GM18499 (cell line): ENCODE results near the gene GSS.

Experiments used
- ATAC-seq: cut with Tn5 transposase; IDR thresholded peaks from one replicate; pipeline ENCODE4 v1.9.1; 2021; ENCODE audit warnings: moderate number of reproducible peaks; ENCODE audit not compliant: insufficient read depth, unreplicated experiment

GSS gene

GRCh38 chr20:34955231-34956040, at the start of gene GSS, which contains the start of gene MYH7B:
GSS (minus strand) TSS chr20:34955806; CDS start chr20:34951852, 3,954 bp downstream.
MYH7B (plus strand) TSS chr20:34955868; CDS start chr20:34978006, 22,138 bp downstream.
- ATAC-seq, result peak; percentile 67

GRCh38 chr20:35004749-35005462, 49.3 kb upstream of the GSS start:
- ATAC-seq, result no peak

- no peak for ATAC-seq
Measured at GRCh38 chr20:35004051-35004725, 48.6 kb upstream of the GSS start.

- ATAC-seq, result no peak
Measured at GRCh38 chr20:35003211-35004031, 47.8 kb upstream of the GSS start.

GRCh38 chr20:35002426-35003210, 47.0 kb upstream of the GSS start:
- no peak for ATAC-seq

GRCh38 chr20:35001596-35002362, 46.2 kb upstream of the GSS start:
- no peak for ATAC-seq

GRCh38 chr20:35000922-35001595, 45.5 kb upstream of the GSS start:
- ATAC-seq, result no peak

- ATAC-seq, result no peak
Measured at GRCh38 chr20:35000311-35000921, 44.8 kb upstream of the GSS start.

- ATAC-seq, result no peak
Measured at GRCh38 chr20:34999782-35000181, 44.2 kb upstream of the GSS start.

- ATAC-seq, result no peak
Measured at GRCh38 chr20:34999021-34999451, 43.4 kb upstream of the GSS start.

GRCh38 chr20:34998331-34998950, 42.8 kb upstream of the GSS start:
- ATAC-seq, result no peak

- no peak for ATAC-seq
Measured at GRCh38 chr20:34997774-34998173, 42.2 kb upstream of the GSS start.

- ATAC-seq, result no peak
Measured at GRCh38 chr20:34997131-34997561, 41.5 kb upstream of the GSS start.

- ATAC-seq, result no peak
Measured at GRCh38 chr20:34996243-34997028, 40.8 kb upstream of the GSS start.

- ATAC-seq, result no peak
Measured at GRCh38 chr20:34995696-34996095, 40.1 kb upstream of the GSS start.

- ATAC-seq, result no peak
Measured at GRCh38 chr20:34995192-34995591, 39.6 kb upstream of the GSS start.
